ENCODE results near the gene KRAS. TPM values are rescaled to one million over a fixed set of nuclear protein-coding genes. Genes with fewer than 3 reads are reported as not detected.

KRAS gene
- total RNA-seq, 2 experiments from 2014 or later, result 8.6 to 39.1 TPM

DNA sequence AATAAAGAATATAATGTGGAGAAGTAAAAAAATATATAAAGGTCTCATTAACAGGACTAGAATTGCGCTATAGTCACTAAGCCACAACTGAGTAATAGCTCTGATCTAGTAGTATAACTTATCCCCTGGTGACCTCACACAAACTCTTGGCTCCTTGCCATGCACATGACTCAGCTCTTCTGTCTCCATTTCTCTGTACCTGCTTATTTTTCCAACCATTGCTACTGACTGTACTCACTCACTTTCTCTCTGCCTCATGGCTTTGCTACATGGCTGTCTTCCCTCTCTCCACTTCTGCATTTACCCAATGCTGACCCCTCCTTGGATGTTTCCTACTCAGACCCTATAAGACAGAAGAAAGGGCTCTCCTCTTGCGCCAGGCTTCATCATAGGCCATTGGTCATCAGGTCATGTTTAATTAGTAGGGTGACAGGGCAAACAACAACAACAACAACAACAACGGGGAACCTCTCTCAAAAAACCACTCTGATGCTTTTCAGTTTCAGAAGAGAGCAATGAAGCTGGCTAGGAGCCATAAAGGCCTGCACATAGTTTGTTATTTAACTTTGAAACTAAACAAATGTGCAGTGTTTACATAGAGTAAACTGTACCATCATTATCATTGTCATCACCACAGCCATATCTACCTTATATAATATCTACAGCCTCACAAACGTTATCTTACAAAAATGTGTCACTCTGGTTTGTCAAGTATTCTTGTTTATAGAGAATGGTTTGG lies 25.6 kb upstream of the KRAS start:
- TF ChIP-seq EZH2phosphoT487 (IDR thresholded peaks at IDR 0.05; ENCODE audit: borderline replicate concordance, low read depth, low read length) (no peak), CTCF (conservative IDR thresholded peaks at IDR 0.05; ENCODE audit: low read length) (no peak)
- DNase-seq (ENCODE audit: low spot score), result no peak
- CTCF ChIA-PET (ENCODE audit: unreplicated experiment), result no interaction called here
- peaks cover 5% of the 10 kb centered on the region for H3K4me1 ChIP-seq (ENCODE audit: insufficient read depth, low read length, poor library complexity, severe bottlenecking)
- H3K9me2 ChIP-seq (ENCODE audit: insufficient read depth, low read length), result no peaks in the 10 kb centered on the region
- no peaks in the 10 kb centered on the region for H3K36me3 ChIP-seq (ENCODE audit: insufficient read depth, low read length)
- POLR2A ChIA-PET, result interaction anchor here (1.3 kb wide), 1 partner anchor 13 kb away, joined by 4 read pairs; no protein-coding TSS in a partner anchor
- no peaks in the 10 kb centered on the region for H3K9me3 ChIP-seq (ENCODE audit: low read length)
- BruUV-seq (replicated peaks), result no TSS peak
- H2AFZ ChIP-seq (ENCODE audit: low read length), result no peak overlapping the region
- H3K79me2 ChIP-seq (ENCODE audit: insufficient read depth, low read depth, low read length), result no peaks in the 10 kb centered on the region
- no peak overlapping the region for H3K27ac ChIP-seq (ENCODE audit: low read depth, low read length, poor library complexity, severe bottlenecking)
- no peaks in the 10 kb centered on the region for H4K20me1 ChIP-seq (ENCODE audit: insufficient read depth, low read length)
- no peak overlapping the region for H3K4me3 ChIP-seq (ENCODE audit: low read depth, low read length, poor library complexity, severe bottlenecking)
- intact Hi-C loops (cut with micrococcal nuclease; ENCODE audit: unreplicated experiment), result no loop called here
- no peak overlapping the region for H3K4me2 ChIP-seq (ENCODE audit: low read length)

DNA sequence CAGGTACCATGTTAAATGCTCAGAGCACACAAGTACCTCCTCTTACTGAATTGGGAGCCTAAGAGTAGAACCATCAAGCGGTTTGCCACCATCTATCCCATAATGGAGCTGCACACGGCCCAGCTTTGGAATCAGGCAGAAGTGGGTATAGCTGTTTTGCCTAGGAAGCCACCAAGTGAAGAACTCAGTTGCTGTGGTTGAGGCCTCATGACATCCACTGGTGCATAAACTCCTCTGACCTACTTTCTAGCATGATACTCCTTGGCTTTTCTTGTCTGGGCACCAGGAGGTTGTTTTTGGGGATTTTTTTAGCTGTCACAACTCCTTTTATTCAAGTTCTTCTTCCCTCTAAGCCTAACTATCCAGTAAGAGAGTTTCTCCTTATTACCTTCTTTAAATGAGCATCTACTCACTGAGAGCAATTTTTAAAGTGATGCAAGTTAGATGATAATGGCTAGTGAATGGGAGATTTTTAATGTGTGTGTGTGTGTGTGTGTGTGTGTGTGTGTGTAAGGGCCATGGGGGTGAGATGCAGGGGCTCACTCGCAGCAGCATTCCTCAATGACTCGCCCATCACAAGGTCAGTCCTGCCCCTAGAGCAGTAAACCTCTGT lies 20.9 kb upstream of the KRAS start:
- Histone ChIP-seq H3K4me1 (ENCODE audit: insufficient read depth, low read length, poor library complexity, severe bottlenecking) (no peaks in the 10 kb centered on the region), H3K4me2 (ENCODE audit: low read length) (no peak overlapping the region), H3K79me2 (ENCODE audit: insufficient read depth, low read depth, low read length) (no peaks in the 10 kb centered on the region), H4K20me1 (ENCODE audit: insufficient read depth, low read length) (no peaks in the 10 kb centered on the region), H2AFZ (ENCODE audit: low read length) (no peak overlapping the region), H3K9me2 (ENCODE audit: insufficient read depth, low read length) (no peaks in the 10 kb centered on the region), H3K4me3 (ENCODE audit: low read depth, low read length, poor library complexity, severe bottlenecking) (no peak overlapping the region), H3K36me3 (ENCODE audit: insufficient read depth, low read length) (no peaks in the 10 kb centered on the region), H3K9me3 (ENCODE audit: low read length) (no peaks in the 10 kb centered on the region), H3K27ac (ENCODE audit: low read depth, low read length, poor library complexity, severe bottlenecking) (no peak overlapping the region)
- CTCF ChIA-PET (ENCODE audit: unreplicated experiment), result no interaction called here
- no TSS peak for BruUV-seq (replicated peaks)
- intact Hi-C loops (cut with micrococcal nuclease; ENCODE audit: unreplicated experiment), result no loop called here
- DNase-seq (ENCODE audit: low spot score), result no peak
- POLR2A ChIA-PET, result interaction anchor here (0.9 kb wide), 1 partner anchor 24 kb away, joined by 4 read pairs; no protein-coding TSS in a partner anchor
- TF ChIP-seq EZH2phosphoT487 (IDR thresholded peaks at IDR 0.05; ENCODE audit: borderline replicate concordance, low read depth, low read length) (no peak), CTCF (conservative IDR thresholded peaks at IDR 0.05; ENCODE audit: low read length) (no peak)

DNA sequence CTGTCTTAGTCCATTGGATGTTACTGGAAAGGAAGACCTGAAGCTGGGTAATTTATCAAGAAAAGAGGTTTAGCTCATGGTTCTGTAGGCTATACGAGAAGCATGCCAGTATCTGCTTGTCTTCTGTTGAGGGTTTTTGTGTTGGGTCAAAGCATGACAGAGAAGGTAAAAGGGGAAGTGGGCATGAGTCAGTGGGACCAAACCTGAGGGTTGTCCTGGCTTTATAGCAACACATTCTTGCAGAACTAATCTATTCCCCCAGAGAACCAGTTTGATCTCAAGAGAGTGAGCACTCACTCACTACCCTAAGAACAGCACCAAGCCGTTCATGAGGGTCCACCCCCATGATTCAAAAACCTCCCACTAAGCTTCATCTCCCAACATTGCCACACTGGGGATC lies 19.0 kb upstream of the KRAS start:
- Histone ChIP-seq H2AFZ (ENCODE audit: low read length) (no peak overlapping the region), H3K4me3 (ENCODE audit: low read depth, low read length, poor library complexity, severe bottlenecking) (no peak overlapping the region), H3K36me3 (ENCODE audit: insufficient read depth, low read length) (no peaks in the 10 kb centered on the region), H3K4me1 (ENCODE audit: insufficient read depth, low read length, poor library complexity, severe bottlenecking) (peaks cover 2% of the 10 kb centered on the region), H4K20me1 (ENCODE audit: insufficient read depth, low read length) (no peaks in the 10 kb centered on the region), H3K27ac (ENCODE audit: low read depth, low read length, poor library complexity, severe bottlenecking) (no peak overlapping the region), H3K9me2 (ENCODE audit: insufficient read depth, low read length) (no peaks in the 10 kb centered on the region), H3K4me2 (ENCODE audit: low read length) (no peak overlapping the region), H3K9me3 (ENCODE audit: low read length) (no peaks in the 10 kb centered on the region), H3K79me2 (ENCODE audit: insufficient read depth, low read depth, low read length) (no peaks in the 10 kb centered on the region)
- no TSS peak for BruUV-seq (replicated peaks)
- POLR2A ChIA-PET, result interaction anchor here (1.1 kb wide), 1 partner anchor 17 kb away, joined by 4 read pairs; no protein-coding TSS in a partner anchor
- intact Hi-C loops (cut with micrococcal nuclease; ENCODE audit: unreplicated experiment), result no loop called here
- CTCF ChIA-PET (ENCODE audit: unreplicated experiment), result no interaction called here
- no peak for TF ChIP-seq EZH2phosphoT487 (IDR thresholded peaks at IDR 0.05; ENCODE audit: borderline replicate concordance, low read depth, low read length)
- TF ChIP-seq CTCF (conservative IDR thresholded peaks at IDR 0.05; ENCODE audit: low read length), result no peak
- DNase-seq (ENCODE audit: low spot score), result peak; percentile 33

Data from OCI-LY7 (cell line).